ENCODE measurements around the gene ELMO3.

Gene ELMO3

GRCh38 chr16:67242138-67242730, 43.3 kb downstream of the ELMO3 start:
- no peak for DNase-seq (ENCODE audit: low spot score)

GRCh38 chr16:67243481-67243880, 44.5 kb downstream of the ELMO3 start:
- DNase-seq (ENCODE audit: low spot score), result no peak

GRCh38 chr16:67244387-67245185, 45.7 kb downstream of the ELMO3 start:
- no peak for DNase-seq (ENCODE audit: low spot score)

DNA sequence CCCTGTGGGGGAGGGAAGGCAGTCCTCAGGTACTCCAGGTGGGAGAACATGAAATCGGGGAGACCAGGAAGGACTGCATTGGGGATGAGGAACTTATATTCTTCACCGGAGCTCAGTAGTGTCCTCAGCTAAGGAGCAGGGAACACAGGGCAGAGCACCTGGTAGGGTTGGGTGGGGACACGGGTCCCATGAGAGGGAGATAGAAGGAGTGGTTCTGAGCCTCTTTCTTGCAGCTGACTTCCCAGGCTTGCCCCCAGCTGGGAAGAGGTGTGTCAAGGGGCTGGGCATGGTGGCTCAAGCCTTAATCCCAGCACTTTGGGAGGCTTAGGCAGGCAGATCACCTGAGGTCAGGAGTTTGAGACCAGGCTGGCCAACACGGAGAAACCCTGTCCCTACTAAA, 46.3 kb downstream of the ELMO3 start:
- DNase-seq (ENCODE audit: low spot score), result no peak

- no peak for DNase-seq (ENCODE audit: low spot score)
These were observed 46.7 kb downstream of the ELMO3 start for GRCh38 chr16:67245674-67246080.

GRCh38 chr16:67246081-67246755, 47.3 kb downstream of the ELMO3 start:
- peak; percentile 68 for DNase-seq (ENCODE audit: low spot score)

DNA sequence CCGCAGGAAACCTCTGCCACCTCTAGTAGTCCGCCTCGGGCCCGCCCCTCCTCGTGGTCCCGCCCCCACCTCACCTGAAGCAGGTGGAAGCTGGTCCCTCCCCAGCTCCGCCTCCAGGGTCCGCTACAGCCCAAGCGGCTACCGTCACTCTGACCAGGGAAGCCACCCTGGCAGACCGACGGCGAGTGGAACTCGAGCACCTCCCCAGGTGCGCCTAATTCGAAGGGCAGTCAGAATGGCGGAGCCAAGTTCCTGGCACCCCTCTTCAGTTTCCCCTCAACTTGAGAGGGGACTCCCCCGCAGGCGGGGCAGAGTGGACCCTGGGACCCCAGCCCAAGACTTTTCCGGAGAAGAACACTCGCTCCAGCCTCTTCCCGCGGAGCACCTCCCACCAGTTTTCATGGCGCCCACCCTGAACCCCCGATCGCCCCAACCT, 47.8 kb downstream of the ELMO3 start:
- DNase-seq (ENCODE audit: low spot score), result peak; percentile 61

DNA sequence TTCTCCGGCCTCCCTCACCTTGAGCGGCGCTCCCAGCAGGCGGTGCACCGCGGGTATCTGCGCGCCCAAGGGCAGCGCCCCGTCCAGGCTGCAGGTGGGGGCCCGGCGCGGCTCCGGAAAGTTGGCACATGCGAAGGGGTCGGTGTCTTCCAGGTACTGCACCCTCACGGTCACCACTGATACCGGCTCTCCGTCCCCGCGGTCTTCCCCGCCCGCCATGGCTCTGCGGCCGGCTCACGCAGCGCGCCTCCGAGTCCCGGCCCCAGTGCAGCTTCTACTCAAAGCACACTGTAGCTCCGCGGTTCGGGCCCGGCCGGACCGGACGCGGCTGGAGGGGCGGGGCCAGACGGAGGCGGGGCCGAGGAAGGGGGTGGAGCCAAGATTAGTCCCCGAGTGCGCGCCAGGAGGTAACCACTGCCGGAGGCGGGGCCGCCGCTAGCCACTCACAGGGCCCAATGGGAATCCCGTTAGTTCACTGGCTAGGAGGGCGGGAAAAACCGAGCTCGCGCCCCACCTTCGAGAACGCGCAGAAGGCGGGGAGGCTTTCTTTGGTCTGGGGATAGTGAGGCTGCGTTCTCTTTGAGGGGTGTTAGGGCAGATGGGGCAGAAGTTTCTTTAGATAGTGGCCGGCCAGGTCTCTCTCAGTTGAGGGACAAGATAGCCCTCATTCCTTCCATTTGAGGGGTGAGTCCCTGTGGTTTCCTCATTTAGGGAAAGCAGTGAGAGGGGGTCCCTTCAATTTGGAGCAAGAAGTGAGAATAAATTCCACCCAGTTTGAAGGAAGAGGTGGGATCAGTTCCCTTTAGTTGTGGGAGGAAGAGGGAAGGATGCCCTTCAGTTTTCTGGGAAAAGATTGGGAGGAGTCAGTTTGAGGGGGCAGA, 48.5 kb downstream of the ELMO3 start, which contains the start of gene FHOD1:
Gene FHOD1, minus strand, starts transcription at position 290 of the 881 bp plus-strand sequence. Its CDS starts 71 bp downstream, at position 219.
- peak; percentile 85 for DNase-seq (ENCODE audit: low spot score)

GRCh38 chr16:67248073-67248400, 49.1 kb downstream of the ELMO3 start:
- DNase-seq (ENCODE audit: low spot score), result no peak

DNA sequence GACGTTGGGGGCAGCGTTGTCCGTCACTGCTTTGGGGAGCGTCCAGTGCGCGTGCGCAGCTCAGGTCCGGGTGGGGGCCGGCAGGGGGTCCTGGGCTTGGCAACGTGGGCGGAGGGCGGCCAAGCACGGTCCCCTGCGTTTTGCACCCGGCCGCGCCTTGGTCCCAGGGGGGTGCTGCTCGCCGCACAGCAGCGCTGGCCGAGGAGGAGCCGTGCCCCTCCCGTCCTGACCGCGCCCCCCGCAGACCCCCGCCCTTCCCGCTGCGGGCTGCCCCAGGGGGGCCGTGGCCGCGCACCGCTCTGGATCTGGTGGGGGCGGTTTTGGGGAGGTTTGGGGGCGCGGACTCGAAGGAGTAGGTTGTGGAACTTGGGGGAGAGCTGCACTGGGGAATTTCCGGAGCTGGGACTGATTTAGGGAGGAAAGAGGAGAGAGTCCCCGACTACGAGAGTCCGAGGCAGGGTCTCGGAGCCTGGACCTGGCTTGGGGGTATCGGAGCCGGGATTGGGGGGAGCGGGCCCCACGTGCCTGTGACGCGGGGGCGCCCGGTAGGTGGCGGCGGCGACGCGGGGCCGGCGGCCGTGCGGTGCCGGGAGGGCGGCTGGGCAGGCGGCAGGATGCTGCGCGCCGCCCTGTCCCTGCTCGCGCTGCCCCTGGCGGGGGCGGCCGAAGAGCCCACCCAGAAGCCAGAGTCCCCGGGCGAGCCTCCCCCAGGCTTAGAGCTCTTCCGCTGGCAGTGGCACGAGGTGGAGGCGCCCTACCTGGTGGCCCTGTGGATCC, 49.7 kb downstream of the ELMO3 start, which contains the start of gene SLC9A5:
Gene SLC9A5, plus strand, starts transcription at position 579 of the 777 bp plus-strand sequence. Its CDS starts 36 bp downstream, at position 615.
- no peak for DNase-seq (ENCODE audit: low spot score)

DNA sequence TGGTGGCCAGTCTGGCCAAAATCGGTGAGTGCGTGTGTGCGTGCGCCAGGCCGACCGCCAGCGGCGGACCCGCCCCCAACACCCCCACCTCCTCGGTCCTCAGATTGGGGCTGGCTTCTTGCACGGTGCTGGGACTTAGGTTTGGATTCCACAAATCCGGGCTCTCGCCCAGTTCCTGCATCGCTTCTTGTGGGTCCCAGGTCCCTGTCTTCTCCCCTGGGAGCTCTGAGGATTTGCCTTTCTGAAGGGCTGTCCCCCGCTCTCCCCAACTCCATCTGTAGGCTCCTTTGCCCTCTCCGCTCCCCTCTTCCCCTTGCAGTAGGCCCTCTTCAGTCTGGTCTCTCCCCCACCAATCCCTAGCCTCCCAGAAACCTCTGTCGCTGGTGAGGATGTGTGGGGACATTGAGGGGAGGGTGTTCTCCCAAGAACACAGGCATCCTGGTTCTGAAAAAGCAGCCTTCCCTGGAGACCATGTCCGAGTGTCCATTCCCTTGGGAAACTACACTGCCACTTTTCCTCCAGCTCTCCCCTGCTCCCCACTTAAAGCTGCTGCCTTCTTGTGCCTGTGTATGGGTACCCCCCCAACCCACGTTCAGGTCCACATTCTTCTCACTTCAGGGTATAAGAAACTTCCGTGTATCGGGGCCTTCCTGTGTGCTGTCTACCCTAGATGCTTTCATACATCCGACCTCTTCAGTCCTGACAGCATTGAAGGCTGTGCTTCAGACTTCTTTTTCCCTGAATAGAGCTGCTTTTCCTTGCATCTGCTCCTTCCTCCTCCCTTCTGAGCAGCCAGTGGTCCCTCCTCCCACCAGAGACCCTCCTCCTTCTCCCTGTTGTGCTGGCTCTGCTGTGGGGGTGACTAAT, 50.5 kb downstream of the ELMO3 start:
- DNase-seq (ENCODE audit: low spot score), result no peak

- DNase-seq (ENCODE audit: low spot score), result no peak
These were observed 51.1 kb downstream of the ELMO3 start for GRCh38 chr16:67250045-67250327.

GRCh38 chr16:67252609-67253497, 53.9 kb downstream of the ELMO3 start:
- no peak for DNase-seq (ENCODE audit: low spot score)

Measured in HuH-7.5 (cell line).